HepG2 (cell line): ENCODE results near the gene GRM8. TPM values are rescaled to one million over a fixed set of nuclear protein-coding genes. Genes with fewer than 3 reads are reported as not detected.

ENCODE experiments used
- ATAC-seq: fragments of 200-7000 bp; cut with Tn5 transposase; 3 replicates; pipeline ENCODE4 v1.9.1; 2020; ENCODE audit warnings: mild to moderate bottlenecking, moderate library complexity
- BruUV-seq: library from RNA; stranded (reverse); fragments of 400-500 nt; replicated peaks from 2 replicates; lab custom pipeline; 2021; lab: Mats Ljungman, UMichigan
- CTCF ChIA-PET: fragments of 300-600 bp; formaldehyde crosslinking; extraction: SDS; loops from one replicate; lab custom pipeline; 2021; ENCODE audit warnings: low total read pairs, inconsistent platforms, low intra/inter-chr PET ratio; lab: Yijun Ruan, JAX
- POLR2A ChIA-PET: fragments of 350-600 bp; sonication (Branson Sonifier 250); formaldehyde crosslinking; loops from one replicate; lab custom pipeline; 2020; ENCODE audit warnings: antibody characterized with exemption, inconsistent platforms; lab: Yijun Ruan, JAX
- DNase-seq: peaks from one replicate; pipeline ENCODE4 v3.0.0-alpha.2; 2015; ENCODE audit warnings: low spot score
- FAIRE-seq: peaks from 3 replicates; lab custom pipeline; 2011; peaks lifted over from hg19 to GRCh38; lab: Jason Lieb, UNC
- H2AFZ ChIP-seq: one replicate; pipeline ENCODE4 v1.6.1; 2011; ENCODE audit warnings: low read length, inconsistent platforms
- H3K27ac ChIP-seq: fragments of 300-600 bp; 3 replicates; pipeline ENCODE4 v1.8.0; 2011; ENCODE audit warnings: mixed run types, mild to moderate bottlenecking, mixed read lengths, low read length, inconsistent platforms; ENCODE audit not compliant: insufficient read depth; ENCODE audit errors: extremely low read length
- H3K27me3 ChIP-seq, 2 experiments: fragments of 200-600 bp in 1 of 2; 2 replicates in 1 of 2; 3 replicates in 1 of 2; pipeline versions ENCODE4 v1.6.0 to v1.8.0; 2011; ENCODE audit warnings: low read length in 2 of 2, mild to moderate bottlenecking in 2 of 2, moderate library complexity in 2 of 2, inconsistent platforms in 1 of 2; ENCODE audit not compliant: insufficient read depth in 2 of 2, control insufficient read depth in 1 of 2
- H3K36me3 ChIP-seq, 2 experiments: fragments of 200-600 bp in 1 of 2; replicated peaks in 1 of 2; 2 replicates in 1 of 2; 3 replicates in 1 of 2; pipeline versions ENCODE4 v1.5.1 to v1.8.0; 2011; ENCODE audit warnings: low read length in 2 of 2, inconsistent platforms in 1 of 2; ENCODE audit not compliant: insufficient read depth in 2 of 2, control insufficient read depth in 1 of 2
- H3K4me1 ChIP-seq: 2 replicates; pipeline ENCODE4 v1.5.1; 2012; ENCODE audit warnings: low read length, inconsistent platforms; ENCODE audit not compliant: insufficient read depth
- H3K4me2 ChIP-seq: 2 replicates; pipeline ENCODE4 v1.6.0; 2011; ENCODE audit warnings: low read depth, low read length, inconsistent platforms
- H3K4me3 ChIP-seq, 3 experiments: fragments of 200-600 bp in 1 of 3; sonication (generic), shearing (Covaris generic) in 1 of 3; replicated peaks in 1 of 3; 2 replicates each; pipeline ENCODE4 v1.5.1; 2011 to 2016; ENCODE audit warnings: low read length in 3 of 3, inconsistent platforms in 2 of 3, low read depth in 2 of 3, mild to moderate bottlenecking in 2 of 3, control low read depth in 1 of 3, mixed read lengths in 1 of 3; ENCODE audit not compliant: insufficient read depth in 1 of 3
- H3K79me2 ChIP-seq: one replicate; pipeline ENCODE4 v1.6.1; 2011; ENCODE audit warnings: low read length, inconsistent platforms; ENCODE audit not compliant: insufficient read depth
- H3K9ac ChIP-seq: 2 replicates; pipeline ENCODE4 v1.6.0; 2011; ENCODE audit warnings: mild to moderate bottlenecking, low read depth, low read length, inconsistent platforms; ENCODE audit not compliant: insufficient read depth
- H3K9me3 ChIP-seq: 2 replicates; pipeline ENCODE4 v1.5.1; 2012; ENCODE audit warnings: mild to moderate bottlenecking, low read length
- H4K20me1 ChIP-seq: 2 replicates; pipeline ENCODE4 v1.6.0; 2011; ENCODE audit warnings: inconsistent platforms, mild to moderate bottlenecking, low read length, moderate library complexity; ENCODE audit not compliant: insufficient read depth
- CEBPG ChIP-seq: IDR thresholded peaks from 2 replicates; pipeline ENCODE4 v1.6.1; 2016
- FIP1L1 ChIP-seq: fragments of 200-400 bp; formaldehyde crosslinking; IDR thresholded peaks from 2 replicates; pipeline ENCODE4 v1.6.1; 2018; ENCODE audit warnings: low read depth, mild to moderate bottlenecking, low read length, moderate library complexity, borderline replicate concordance; ENCODE audit not compliant: insufficient read depth
- PRMT3 ChIP-seq: sonication (generic); formaldehyde crosslinking; IDR thresholded peaks from 2 replicates; pipeline ENCODE4 v1.8.1; 2022; ENCODE audit warnings: low read depth, mild to moderate bottlenecking, moderate library complexity, missing genetic modification reagents, borderline replicate concordance
- RAD21 ChIP-seq: fragments of 450-650 bp; formaldehyde crosslinking; IDR thresholded peaks from 2 replicates; pipeline ENCODE4 v1.5.0; 2020; ENCODE audit warnings: mild to moderate bottlenecking
- RBM39 ChIP-seq: fragments of 200-400 bp; formaldehyde crosslinking; IDR thresholded peaks from one replicate; pipeline ENCODE4 v1.6.1; 2018; ENCODE audit warnings: antibody characterized with exemption, mild to moderate bottlenecking, low read depth, low read length; ENCODE audit not compliant: poor library complexity, severe bottlenecking
- SP140L ChIP-seq: sonication (generic); formaldehyde crosslinking; IDR thresholded peaks from 2 replicates; pipeline ENCODE4 v1.4.0; 2020; ENCODE audit warnings: missing genetic modification reagents, borderline replicate concordance
- XBP1 ChIP-seq: sonication (generic); formaldehyde crosslinking; IDR thresholded peaks from 2 replicates; pipeline ENCODE4 v1.5.0; 2020; ENCODE audit warnings: missing genetic modification reagents
- YEATS4 ChIP-seq: sonication (generic); formaldehyde crosslinking; IDR thresholded peaks from 2 replicates; pipeline ENCODE4 v1.4.0; 2020; ENCODE audit warnings: missing genetic modification reagents, borderline replicate concordance
- ZBTB44 ChIP-seq: sonication (generic); formaldehyde crosslinking; IDR thresholded peaks from 2 replicates; pipeline ENCODE4 v1.4.0; 2020; ENCODE audit warnings: missing genetic modification reagents
- ZFP82 ChIP-seq: sonication (generic); formaldehyde crosslinking; IDR thresholded peaks from 2 replicates; pipeline ENCODE4 v1.5.1; 2020; ENCODE audit warnings: mild to moderate bottlenecking, missing genetic modification reagents, borderline replicate concordance
- ZMYM2 ChIP-seq: sonication (generic); formaldehyde crosslinking; IDR thresholded peaks from 2 replicates; pipeline ENCODE4 v1.8.0; 2022; ENCODE audit warnings: mild to moderate bottlenecking, missing genetic modification reagents
- ZNF224 ChIP-seq: sonication (generic); formaldehyde crosslinking; IDR thresholded peaks from 2 replicates; pipeline ENCODE4 v1.5.0; 2020; ENCODE audit warnings: mild to moderate bottlenecking, missing genetic modification reagents
- ZNF280D ChIP-seq: sonication (generic); formaldehyde crosslinking; IDR thresholded peaks from 2 replicates; pipeline ENCODE4 v1.5.1; 2020; ENCODE audit warnings: mild to moderate bottlenecking, missing genetic modification reagents
- ZNF282 ChIP-seq: fragments of 450-650 bp; IDR thresholded peaks from 2 replicates; pipeline ENCODE4 v1.6.1; 2018; ENCODE audit not compliant: partially characterized antibody
- ZNF512B ChIP-seq: sonication (generic); formaldehyde crosslinking; IDR thresholded peaks from 2 replicates; pipeline ENCODE4 v1.5.1; 2020; ENCODE audit warnings: missing genetic modification reagents, mild to moderate bottlenecking, borderline replicate concordance
- ZNF543 ChIP-seq: sonication (generic); formaldehyde crosslinking; IDR thresholded peaks from 2 replicates; pipeline ENCODE4 v1.4.0; 2020; ENCODE audit warnings: mild to moderate bottlenecking, missing genetic modification reagents
- ZNF567 ChIP-seq: sonication (generic); formaldehyde crosslinking; IDR thresholded peaks from 2 replicates; pipeline ENCODE4 v1.8.1; 2023; ENCODE audit warnings: mild to moderate bottlenecking, missing genetic modification reagents, borderline replicate concordance
- ZNF749 ChIP-seq: sonication (generic); formaldehyde crosslinking; IDR thresholded peaks from 2 replicates; pipeline ENCODE4 v1.8.0; 2022; ENCODE audit warnings: mild to moderate bottlenecking, missing genetic modification reagents, moderate library complexity, borderline replicate concordance
- WGBS: methylation state at CpG from one replicate; pipeline ENCODE4 v1.1.6; 2017; ENCODE audit warnings: low lambda C conversion rate; 5-methylcytosine and 5-hydroxymethylcytosine counted together
- in situ Hi-C: cut with HindIII; loops from 2 replicates; pipeline ENCODE4 v1.10.0; 2017; ENCODE audit warnings: low pct_unique_long_range_greater_than_20kb; ENCODE audit not compliant: extremely low pct_ligation_motif_present
- intact Hi-C: fragments of 100-400 bp; cut with micrococcal nuclease; formaldehyde crosslinking; loops from one replicate; pipeline ENCODE4 v1.10.0; 2022; ENCODE audit not compliant: unreplicated experiment
- polyA plus RNA-seq, 8 experiments: library from polyadenylated mRNA; depleted of rRNA in 3 of 8; stranded (reverse) in 7 of 8; unstranded in 1 of 8; fragments of >200 nt; fragmentation: Illumina TruSeq in 4 of 8; extraction: Trizol in 4 of 8; gene quantifications; 2 replicates each; pipeline versions ENCODE4 v1.2.1 to v1.2.3, GENCODE V29; 2011 to 2016; ENCODE audit warnings: low read depth in 4 of 8, missing spikeins in 1 of 8, mixed read lengths in 1 of 8; ENCODE audit not compliant: insufficient read depth in 1 of 8
- total RNA-seq, 5 experiments: library from RNA; depleted of rRNA; stranded (reverse); fragments of >200 nt; fragmentation: Illumina TruSeq; extraction: Trizol; gene quantifications; 2 replicates each; pipeline ENCODE4 v1.2.3, GENCODE V29; 2016; ENCODE audit warnings: low read depth in 1 of 5

GRM8 gene
- total and polyA plus RNA-seq, 2 of the 13 experiments (the other 11 are each of a cell fraction or from before 2014, with no cell fraction given), result not detected

- no peak for TF ChIP-seq ZNF512B
- TF ChIP-seq ZNF224 (CRISPR knock-in tag), result no peak
- no peak for TF ChIP-seq XBP1 (CRISPR knock-in tag)
- TF ChIP-seq ZNF567 (CRISPR knock-in tag), result no peak
- no peak for TF ChIP-seq CEBPG (CRISPR knock-in tag)
- TF ChIP-seq RBM39, result no peak
- TF ChIP-seq YEATS4 (CRISPR knock-in tag), result no peak
- TF ChIP-seq ZNF749 (CRISPR knock-in tag), result no peak
- TF ChIP-seq ZFP82 (CRISPR knock-in tag), result no peak
- TF ChIP-seq ZNF282, result no peak
- TF ChIP-seq, all 625 proteins: peak for 0
These were observed 758.9 kb downstream of the GRM8 start (continued) for GRCh38 chr7:126493801-126494200.

GRCh38 chr7:126489874-126490273 is 762.9 kb downstream of the GRM8 start:
- Histone ChIP-seq H3K27me3 (no peaks in the 10 kb centered on the region), H3K27ac (no peak overlapping the region), H3K4me2 (no peak overlapping the region), H3K9me3 (peaks cover 92% of the 10 kb centered on the region), H3K79me2 (no peaks in the 10 kb centered on the region), H3K36me3 (no peaks in the 10 kb centered on the region), H3K9ac (no peak overlapping the region), H3K4me3 (no peak overlapping the region), H2AFZ (no peak overlapping the region), H3K4me1 (no peaks in the 10 kb centered on the region), H4K20me1 (no peaks in the 10 kb centered on the region)
- ATAC-seq (no peak), FAIRE-seq (no peak), DNase-seq (no peak)
- intact Hi-C loops (no loop called here), in situ Hi-C loops (no loop called here)
- CTCF ChIA-PET, result no interaction called here
- POLR2A ChIA-PET, result no interaction called here
- no TSS peak for BruUV-seq
- WGBS, result 39% methylated on average over 2 of the region's 2 CpGs
- TF ChIP-seq PRMT3 (CRISPR knock-in tag) (no peak), ZBTB44 (CRISPR knock-in tag) (no peak), ZNF280D (CRISPR knock-in tag) (no peak), ZNF543 (CRISPR knock-in tag) (no peak), SP140L (CRISPR knock-in tag) (no peak), ZMYM2 (CRISPR knock-in tag) (no peak), RAD21 (CRISPR knock-in tag) (no peak), FIP1L1 (no peak)
